Astrocyte of the spinal cord (primary cell): ENCODE measurements around the gene WLS.
"Not testable (repeated sequence)": the region's sequence is repeated elsewhere in the genome, so short reads cannot be mapped to it uniquely, and the experiment has no call there.

Experiments used
- DNase-seq: peaks from one replicate; pipeline ENCODE4 v3.0.0; 2011; ENCODE audit warnings: low read depth, low spot score
- H3K4me3 ChIP-seq: 2 replicates; pipeline ENCODE4 v1.5.1; 2011; ENCODE audit warnings: low read depth, mild to moderate bottlenecking, low read length, moderate library complexity
- in situ Hi-C: cut with HindIII; loops from 2 replicates; pipeline ENCODE4 v1.10.0; 2017; ENCODE audit warnings: low sequenced_read_pairs
- TF ChIP-seq, protein P1 (sequence below): IDR thresholded peaks from 2 replicates; pipeline ENCODE4 v1.5.1; 2012; ENCODE audit warnings: low read depth, mild to moderate bottlenecking, low read length, inconsistent platforms

The WLS gene

DNA sequence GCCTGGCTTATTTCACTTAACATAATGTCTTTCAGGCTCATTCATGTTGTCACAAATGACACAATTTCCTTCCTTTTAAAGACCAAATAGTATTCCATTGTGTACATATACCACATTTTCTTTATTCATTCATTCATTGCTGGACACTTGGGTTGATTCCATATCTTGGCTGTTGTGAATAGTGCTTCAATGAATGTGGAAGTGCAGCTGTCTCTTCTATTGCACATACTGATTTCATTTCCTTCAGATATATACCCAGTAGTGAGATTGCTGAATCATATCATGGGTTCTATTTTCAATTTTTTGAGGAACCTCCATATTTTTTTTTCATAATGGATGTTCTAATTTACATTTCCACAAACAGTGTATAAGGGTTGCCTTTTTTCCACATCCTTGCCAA lies 38.6 kb upstream of the WLS start:
- DNase-seq = no peak
- TF ChIP-seq, protein P1, sequence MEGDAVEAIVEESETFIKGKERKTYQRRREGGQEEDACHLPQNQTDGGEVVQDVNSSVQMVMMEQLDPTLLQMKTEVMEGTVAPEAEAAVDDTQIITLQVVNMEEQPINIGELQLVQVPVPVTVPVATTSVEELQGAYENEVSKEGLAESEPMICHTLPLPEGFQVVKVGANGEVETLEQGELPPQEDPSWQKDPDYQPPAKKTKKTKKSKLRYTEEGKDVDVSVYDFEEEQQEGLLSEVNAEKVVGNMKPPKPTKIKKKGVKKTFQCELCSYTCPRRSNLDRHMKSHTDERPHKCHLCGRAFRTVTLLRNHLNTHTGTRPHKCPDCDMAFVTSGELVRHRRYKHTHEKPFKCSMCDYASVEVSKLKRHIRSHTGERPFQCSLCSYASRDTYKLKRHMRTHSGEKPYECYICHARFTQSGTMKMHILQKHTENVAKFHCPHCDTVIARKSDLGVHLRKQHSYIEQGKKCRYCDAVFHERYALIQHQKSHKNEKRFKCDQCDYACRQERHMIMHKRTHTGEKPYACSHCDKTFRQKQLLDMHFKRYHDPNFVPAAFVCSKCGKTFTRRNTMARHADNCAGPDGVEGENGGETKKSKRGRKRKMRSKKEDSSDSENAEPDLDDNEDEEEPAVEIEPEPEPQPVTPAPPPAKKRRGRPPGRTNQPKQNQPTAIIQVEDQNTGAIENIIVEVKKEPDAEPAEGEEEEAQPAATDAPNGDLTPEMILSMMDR = no peak
- in situ Hi-C loops = no loop called here
- H3K4me3 ChIP-seq = no peak overlapping the region

DNA sequence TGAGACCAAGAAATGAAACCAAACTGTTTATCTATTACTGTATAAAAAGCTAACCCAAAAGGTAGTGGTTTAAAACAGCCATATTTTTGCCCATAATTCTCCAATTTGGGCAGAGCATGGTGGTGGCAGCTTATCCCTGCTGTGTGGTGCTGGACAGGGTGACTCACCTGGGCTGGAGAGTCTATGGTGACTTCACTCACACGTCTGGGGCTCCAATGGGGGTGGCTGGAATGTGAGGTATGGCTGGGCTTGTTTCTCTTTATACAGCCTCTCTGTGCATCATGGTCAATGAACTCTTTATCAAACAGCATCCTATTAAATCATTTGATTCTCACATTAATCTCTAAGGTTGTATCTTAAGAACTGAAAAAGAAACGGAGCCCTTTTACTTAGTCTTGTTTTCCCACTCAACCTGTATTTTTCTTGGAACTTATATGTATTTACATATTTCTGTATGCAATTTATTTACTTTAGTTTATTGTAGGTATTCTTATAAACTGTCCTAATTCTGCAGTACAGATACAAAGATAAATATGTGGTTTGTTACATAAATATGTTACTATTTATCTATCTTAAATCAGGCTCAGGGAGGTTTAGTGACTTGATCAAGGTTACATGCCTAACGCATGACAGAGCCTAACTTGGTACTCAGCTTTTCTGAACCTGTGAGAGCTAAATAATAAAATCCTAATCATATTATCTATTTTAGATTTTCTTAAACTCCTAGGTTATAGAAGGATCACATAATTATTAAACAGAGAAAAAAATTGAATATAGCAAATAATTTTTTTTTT lies 37.5 kb upstream of the WLS start:
- DNase-seq = peak; percentile 35
- H3K4me3 ChIP-seq = no peak overlapping the region
- TF ChIP-seq, protein P1 = no peak
- in situ Hi-C loops = no loop called here

DNA sequence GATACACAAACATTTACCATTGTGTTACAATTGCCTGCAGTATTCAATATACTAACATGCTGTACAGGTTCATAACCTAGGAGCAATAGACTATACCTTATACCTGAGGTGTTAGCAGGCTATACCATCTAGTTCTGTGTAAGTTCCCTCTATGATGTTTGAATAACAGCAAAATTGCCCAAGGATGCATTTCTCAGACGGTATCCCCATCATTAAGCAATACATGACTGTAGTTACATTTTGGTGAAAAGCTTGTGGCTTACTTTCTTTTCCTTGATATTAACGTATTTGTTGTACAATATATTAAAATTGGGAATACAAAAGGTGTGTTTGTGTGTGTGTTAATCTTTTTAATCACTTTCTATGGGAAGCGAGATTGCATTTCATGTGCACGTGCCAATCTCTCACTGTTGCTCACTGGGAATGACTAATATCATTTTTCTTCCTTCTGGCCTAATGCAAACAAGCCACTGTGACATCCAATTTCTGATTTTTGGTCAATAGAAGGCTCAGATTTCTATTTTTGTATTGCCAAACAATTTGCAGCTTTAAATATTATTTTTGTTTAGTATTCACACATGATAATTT lies 36.7 kb upstream of the WLS start:
- in situ Hi-C loops = no loop called here
- DNase-seq = no peak
- TF ChIP-seq, protein P1 = no peak
- no peak overlapping the region for H3K4me3 ChIP-seq

DNA sequence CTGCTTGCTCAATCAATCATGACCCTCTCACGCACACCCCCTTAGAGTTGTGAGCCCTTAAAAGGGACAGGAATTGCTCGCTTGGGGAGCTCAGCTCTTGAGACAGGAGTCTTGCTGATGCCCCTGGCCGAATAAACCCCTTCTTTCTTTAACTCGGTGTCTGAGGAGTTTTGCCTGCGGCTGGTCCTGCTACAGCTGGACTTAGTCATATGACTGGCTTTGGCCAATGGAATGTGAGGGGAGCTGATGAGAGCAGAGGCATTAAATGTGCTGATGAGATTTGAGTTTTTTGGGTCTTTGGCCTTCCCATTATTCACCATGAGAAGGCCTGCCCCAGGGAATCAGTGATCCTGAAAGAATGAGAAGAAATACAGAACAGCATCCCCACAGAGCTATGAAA lies 24.5 kb upstream of the WLS start:
- in situ Hi-C loops, DNase-seq: not testable (repeated sequence)

DNA sequence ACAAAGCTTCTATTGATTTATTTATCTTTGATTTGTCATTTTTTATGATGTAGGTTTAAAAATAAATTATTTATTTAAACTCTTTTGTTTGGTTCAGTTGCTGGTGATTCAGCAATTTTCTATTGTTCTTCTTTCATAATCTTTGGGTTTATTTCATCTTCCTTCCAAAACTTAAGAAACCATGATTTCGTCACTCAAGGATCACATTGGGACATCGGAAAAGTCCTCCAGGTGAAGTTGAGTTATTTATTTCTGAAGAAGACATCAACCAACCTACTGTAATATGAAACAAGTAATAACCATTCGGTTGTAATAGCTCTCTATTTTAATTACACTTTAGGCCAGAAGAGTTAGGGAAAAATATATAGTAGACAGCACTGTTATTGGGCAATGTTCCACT lies 23.0 kb upstream of the WLS start:
- in situ Hi-C loops = no loop called here

More for the DNA sequence above, 24.5 kb upstream of the WLS start:
- H3K4me3 ChIP-seq = not testable (repeated sequence)

DNA sequence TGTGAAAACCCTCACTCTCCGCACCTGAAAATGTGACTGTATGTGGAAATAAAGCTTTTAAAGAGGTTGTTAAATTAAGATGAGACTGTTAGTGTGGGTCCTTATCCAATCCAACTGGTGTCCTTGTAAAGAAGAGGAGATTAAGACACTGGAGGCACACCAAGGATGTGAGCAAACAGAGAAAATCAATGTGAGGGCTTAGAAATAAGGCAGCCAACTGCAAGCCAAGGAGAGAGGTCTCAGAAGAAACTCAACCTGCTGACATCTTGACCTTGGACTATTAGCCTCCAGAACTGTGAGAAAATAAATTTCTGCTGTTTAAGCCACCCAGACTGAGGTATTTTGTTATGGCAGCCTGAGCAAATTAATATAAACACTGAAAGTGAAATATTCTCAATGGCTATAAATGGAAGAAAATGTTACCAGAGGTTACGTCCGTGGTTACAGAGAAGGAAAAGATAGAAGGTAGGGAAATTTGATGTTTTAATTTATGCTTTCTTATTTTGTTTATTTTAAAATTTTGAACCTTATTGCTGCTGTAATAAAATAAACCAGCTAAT lies 22.4 kb upstream of the WLS start:
- in situ Hi-C loops = no loop called here
- no peak for DNase-seq
- no peak overlapping the region for H3K4me3 ChIP-seq
- TF ChIP-seq, protein P1 = no peak

More for the DNA sequence above, 23.0 kb upstream of the WLS start:
- H3K4me3 ChIP-seq = no peak overlapping the region
- TF ChIP-seq, protein P1 = no peak
- DNase-seq = no peak

DNA sequence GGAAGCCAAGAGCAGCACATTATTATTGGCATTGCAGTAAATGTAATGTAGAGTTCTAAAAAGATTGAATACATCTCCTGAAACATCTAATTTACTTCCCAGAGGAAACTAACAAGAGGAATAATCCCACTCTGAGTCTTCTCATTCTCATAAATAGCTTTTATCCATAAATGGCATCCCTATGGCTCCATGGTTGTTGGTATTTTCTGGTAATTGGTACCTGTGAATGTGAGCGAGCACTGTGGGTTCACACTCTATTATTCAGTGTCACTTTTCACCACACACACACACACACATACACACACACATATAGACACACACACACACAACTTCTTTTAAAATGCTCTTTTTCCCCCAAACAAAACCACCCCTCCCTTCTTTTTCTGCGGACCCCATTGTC lies 4.7 kb upstream of the WLS start:
- DNase-seq = no peak
- TF ChIP-seq, protein P1 = no peak
- no peak overlapping the region for H3K4me3 ChIP-seq
- in situ Hi-C loops = no loop called here
